Right ventricle myocardium superior (tissue), 1 donor: ENCODE measurements around the gene PAK1IP1. TPM values are rescaled to one million over a fixed set of nuclear protein-coding genes. Genes with fewer than 3 reads are reported as not detected.
"Not testable (repeated sequence)": the region's sequence is repeated elsewhere in the genome, so short reads cannot be mapped to it uniquely, and the experiment has no call there.

Experiments used
- ATAC-seq: fragments of 200-7000 bp; cut with Tn5 transposase; one replicate; pipeline ENCODE4 v1.9.1; 2020; ENCODE audit warnings: mild to moderate bottlenecking; ENCODE audit not compliant: poor library complexity
- DNase-seq: peaks from one replicate; pipeline ENCODE4 v3.0.0-alpha.2; 2020
- intact Hi-C: fragments of 100-400 bp; cut with DNase I; formaldehyde crosslinking; loops from one replicate; pipeline ENCODE4 v1.11.2; 2022
- total RNA-seq: library from RNA; stranded (reverse); fragmentation: NEBNext Ultra II Directional; extraction: Animal tissue kit (Norgen Biotek cat#: 25700); gene quantifications from one replicate; pipeline ENCODE4 v1.2.1, GENCODE V29; 2021
- donor health status: DM: no; HTN: yes; CAD: no; lungs with severe emphysema.

Gene PAK1IP1
- total RNA-seq, 1 donor from 2014 or later: 10.4 TPM

DNA sequence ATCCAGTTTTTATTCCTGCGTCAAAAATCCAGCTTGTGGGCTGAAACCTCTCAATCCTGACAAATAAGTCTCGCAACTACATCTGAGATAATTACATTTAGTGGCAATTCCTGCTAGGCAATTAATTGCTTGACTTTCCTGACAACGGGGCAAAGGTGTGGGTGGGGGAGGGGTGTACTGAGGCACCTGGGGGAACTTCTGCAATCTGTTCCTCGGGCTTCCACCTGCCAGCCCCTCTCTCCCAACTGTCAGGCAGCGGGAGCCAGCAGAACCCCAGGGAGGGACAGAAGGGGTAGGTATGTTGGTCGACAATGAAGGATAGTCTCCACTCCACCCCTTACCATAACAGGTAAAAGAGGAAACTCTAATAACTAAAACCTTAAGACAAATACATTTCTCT is 7.2 kb upstream of the PAK1IP1 start:
- DNase-seq (no peak), ATAC-seq (no peak)
- intact Hi-C loops: no loop called here

GRCh38 chr6:10690651-10691445 is 3.9 kb upstream of the PAK1IP1 start:
- DNase-seq (no peak), ATAC-seq (no peak)
- intact Hi-C loops: no loop called here

DNA sequence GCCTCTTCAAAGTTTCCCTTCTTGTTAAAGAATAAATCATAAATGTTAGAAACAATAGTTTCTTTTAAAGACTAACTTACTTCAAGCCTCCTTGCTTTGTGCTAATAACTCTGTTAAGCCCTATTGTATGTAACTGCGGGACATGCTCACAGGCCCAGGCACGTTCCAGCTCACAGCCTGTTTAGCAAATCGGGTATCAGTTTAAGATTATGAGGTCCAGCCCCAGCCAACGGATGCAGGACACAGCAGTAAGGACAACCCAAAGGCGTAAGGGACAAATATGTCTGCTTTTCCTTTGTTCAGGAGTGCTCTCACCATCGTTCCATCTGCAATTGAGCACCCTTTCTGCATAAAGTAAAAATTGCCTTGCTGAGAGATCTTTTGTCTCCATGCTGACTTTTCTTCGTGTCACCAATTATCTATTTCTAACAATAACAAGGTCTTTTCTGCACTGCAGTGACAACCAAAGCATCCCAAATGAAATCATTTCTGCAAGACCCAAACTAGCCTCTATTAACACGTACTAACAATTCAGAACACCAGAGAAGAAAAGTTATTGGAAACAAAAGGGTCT is 1.7 kb upstream of the PAK1IP1 start:
- ATAC-seq (no peak), DNase-seq (no peak)
- intact Hi-C loops: no loop called here

GRCh38 chr6:10695086-10695657 is 400 bp downstream of the PAK1IP1 start:
- no peak for DNase-seq
- ATAC-seq: no peak
- intact Hi-C loops: loop anchor here (2.0 kb wide), 1 partner anchor 184 kb away; no protein-coding TSS in a partner anchor

DNA sequence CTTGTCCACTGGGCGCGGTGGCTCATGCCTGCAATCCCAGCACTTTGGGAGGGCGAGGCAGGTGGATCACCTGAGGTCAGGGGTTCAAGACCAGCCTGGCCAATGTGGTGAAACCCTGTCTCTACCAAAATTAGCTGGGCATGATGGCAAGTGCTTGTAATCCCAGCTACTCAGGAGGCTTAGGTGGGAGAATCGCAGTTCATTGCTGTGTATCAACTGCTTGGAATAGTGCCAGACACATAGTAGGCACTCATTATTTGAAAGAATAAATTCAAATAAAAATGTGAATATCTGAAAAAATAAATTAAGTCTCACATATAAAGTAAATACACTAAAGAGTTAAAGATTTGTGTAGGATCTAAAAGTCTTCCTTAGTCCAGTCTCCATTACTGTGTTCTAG is 1.9 kb downstream of the PAK1IP1 start:
- intact Hi-C loops: no loop called here
- ATAC-seq (no peak), DNase-seq (no peak)

GRCh38 chr6:10713962-10714361 is 19.2 kb downstream of the PAK1IP1 start:
- intact Hi-C loops: no loop called here
- no peak for ATAC-seq
- no peak for DNase-seq

GRCh38 chr6:10719296-10719963 is 24.7 kb downstream of the PAK1IP1 start:
- intact Hi-C loops: no loop called here
- DNase-seq: no peak
- ATAC-seq: no peak

GRCh38 chr6:10719964-10720264 is 25.1 kb downstream of the PAK1IP1 start:
- intact Hi-C loops: no loop called here
- no peak for ATAC-seq

GRCh38 chr6:10720265-10720959 is 25.6 kb downstream of the PAK1IP1 start:
- intact Hi-C loops: no loop called here
- DNase-seq: peak; percentile 80

More at GRCh38 chr6:10719964-10720264, 25.1 kb downstream of the PAK1IP1 start:
- DNase-seq: peak; percentile 69

DNA sequence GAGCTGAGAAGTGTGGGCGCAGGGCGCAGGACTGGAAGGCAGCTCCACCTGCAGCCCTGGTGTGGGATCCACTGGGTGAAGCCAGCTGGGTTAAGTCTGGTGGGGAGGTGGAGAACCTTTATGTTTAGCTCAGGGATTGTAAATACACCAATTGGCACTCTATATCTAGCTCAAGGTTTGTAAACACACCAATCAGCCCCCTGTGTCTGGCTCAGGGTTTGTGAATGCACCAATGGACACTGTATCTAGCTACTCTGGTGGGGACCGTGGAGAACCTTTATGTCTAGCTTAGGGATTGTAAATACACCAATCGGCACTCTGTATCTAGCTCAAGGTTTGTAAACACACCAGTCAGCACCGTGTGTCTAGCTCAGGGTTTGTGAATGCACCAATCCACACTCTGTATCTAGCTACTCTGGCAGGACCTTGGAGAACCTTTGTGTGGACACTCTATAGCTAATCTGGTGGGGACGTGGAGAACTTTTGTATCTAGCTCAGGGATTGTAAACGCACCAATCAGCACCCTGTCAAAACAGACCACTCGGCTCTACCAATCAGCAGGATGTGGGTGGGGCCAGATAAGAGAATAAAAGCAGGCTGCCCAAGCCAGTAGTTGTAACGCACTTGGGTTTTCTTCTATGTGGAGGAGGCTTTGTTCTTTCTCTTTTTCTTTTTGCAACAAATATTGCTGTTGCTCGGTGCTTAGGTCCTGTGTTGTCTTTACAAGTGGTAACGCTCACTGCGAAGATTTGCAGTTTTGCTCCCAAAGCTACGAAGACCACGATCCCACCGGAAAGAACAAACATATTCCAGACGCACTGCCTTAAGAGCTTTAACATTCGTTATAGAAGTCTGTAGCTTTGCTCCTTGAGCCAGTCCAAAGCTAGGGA is 26.4 kb downstream of the PAK1IP1 start:
- intact Hi-C loops, ATAC-seq: not testable (repeated sequence)

More at GRCh38 chr6:10720265-10720959, 25.6 kb downstream of the PAK1IP1 start:
- peak; percentile 9 for ATAC-seq

DNA sequence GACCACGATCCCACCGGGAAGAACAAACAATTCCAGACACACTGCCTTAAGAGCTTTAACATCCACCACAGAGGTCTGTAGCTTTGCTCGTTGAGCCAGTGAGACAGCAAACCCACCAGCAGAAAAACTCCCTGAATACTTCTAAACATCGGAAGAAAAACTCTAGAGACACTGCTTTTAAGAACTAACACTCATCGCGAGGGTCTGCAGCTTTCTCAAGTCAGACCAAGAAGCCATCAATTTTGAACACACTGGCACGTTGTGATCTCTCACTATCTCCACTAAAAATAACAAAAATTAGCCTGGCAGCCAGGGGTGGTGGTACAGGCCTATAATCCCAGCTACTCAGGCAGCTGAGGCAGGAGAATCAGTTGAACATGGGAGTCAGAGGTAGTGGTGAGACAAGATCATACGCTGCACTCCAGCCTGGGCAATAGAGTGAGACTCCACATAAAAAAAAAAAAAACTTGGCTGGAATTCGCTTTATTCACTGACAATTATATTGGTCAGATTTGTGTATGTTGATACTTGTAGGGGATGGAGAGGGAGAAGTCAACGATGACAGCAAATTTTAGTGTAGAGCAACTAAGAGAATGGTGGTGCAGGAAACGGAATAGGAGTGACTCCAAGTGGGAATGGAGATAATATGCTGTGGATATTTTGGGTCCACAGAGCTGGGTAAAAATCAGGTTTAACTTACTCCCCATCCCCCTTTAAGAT is 27.2 kb downstream of the PAK1IP1 start:
- ATAC-seq: no peak
- intact Hi-C loops: no loop called here
- DNase-seq: no peak

More for the DNA sequence above, 26.4 kb downstream of the PAK1IP1 start:
- not testable (repeated sequence) for DNase-seq

DNA sequence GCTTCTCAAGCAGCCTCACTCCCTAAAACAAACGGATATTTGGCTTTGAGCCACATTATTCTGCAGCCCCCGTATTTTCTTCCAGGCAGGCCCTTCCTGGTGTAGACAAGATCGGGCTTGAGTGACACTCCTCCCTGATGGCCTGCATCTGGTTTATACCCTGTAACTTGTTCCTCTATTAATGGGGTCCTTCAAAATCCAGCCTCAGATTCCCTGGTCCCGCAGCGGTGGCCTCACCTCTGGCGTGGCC is 27.7 kb downstream of the PAK1IP1 start:
- intact Hi-C loops: no loop called here
- no peak for ATAC-seq
- no peak for DNase-seq

DNA sequence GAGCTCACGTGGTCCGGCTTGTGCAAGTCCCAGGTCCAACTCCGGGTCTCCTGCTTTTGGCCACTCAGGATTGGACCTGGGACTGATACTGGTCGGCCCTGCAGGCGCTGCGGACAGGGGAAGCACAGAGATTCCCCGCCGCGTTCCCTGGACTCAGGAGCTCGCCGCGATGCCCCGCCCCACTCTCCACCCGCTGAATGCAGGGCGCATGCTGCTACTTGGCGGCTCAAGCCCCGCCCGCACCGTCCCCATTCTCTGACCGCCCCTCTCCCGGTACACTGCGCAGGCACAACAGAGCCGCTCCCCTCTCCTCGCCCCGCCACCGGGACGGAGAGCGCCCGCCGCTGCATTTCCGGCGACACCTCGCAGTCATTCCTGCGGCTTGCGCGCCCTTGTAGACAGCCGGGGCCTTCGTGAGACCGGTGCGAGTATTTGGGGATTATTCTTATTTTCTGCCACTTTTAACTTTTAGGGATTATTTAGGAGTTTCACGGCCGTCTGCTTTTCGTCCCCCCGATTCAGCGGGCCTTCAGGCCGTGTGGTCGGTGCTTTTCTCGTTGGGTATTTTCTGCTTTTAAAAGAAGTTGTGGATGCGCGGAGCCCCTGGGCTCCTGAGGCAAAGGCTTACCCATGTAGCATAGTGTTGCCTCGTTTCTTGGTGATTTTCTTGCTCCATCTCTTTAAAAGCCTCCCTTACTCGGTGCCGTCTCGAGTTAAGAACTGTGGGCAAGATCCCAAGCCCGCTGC is 28.2 kb downstream of the PAK1IP1 start, which contains the start of gene TMEM14C:
Gene TMEM14C, plus strand, starts transcription at position 251 of the 747 bp plus-strand sequence. CDS start 1,544 bp downstream, outside the sequence.
- ATAC-seq: peak; percentile 99
- DNase-seq: peak; percentile 100
- intact Hi-C loops: no loop called here

GRCh38 chr6:10723567-10723881 is 28.8 kb downstream of the PAK1IP1 start:
- DNase-seq (no peak), ATAC-seq (peak; percentile 0)
- intact Hi-C loops: no loop called here

GRCh38 chr6:10725044-10725443 is 30.3 kb downstream of the PAK1IP1 start:
- DNase-seq (no peak), ATAC-seq (no peak)
- intact Hi-C loops: no loop called here

DNA sequence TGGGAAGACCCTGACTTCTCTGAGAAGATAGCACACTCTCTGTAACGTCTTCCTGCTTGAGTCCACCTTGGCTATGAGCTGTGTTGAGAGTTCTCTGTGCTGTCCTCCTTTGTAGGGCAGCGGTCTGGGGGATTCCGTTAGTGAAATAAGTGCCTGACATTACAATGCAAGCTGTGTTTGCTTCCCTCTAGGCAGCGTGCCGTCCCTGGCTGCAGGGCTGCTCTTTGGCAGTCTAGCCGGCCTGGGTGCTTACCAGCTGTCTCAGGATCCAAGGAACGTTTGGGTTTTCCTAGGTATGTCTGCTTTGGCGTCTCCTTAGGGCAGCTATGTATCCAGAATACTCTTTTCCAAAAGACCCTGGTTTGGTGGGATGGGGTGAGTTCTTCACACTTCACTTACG is 30.9 kb downstream of the PAK1IP1 start:
- DNase-seq (no peak), ATAC-seq (no peak)
- intact Hi-C loops: no loop called here

DNA sequence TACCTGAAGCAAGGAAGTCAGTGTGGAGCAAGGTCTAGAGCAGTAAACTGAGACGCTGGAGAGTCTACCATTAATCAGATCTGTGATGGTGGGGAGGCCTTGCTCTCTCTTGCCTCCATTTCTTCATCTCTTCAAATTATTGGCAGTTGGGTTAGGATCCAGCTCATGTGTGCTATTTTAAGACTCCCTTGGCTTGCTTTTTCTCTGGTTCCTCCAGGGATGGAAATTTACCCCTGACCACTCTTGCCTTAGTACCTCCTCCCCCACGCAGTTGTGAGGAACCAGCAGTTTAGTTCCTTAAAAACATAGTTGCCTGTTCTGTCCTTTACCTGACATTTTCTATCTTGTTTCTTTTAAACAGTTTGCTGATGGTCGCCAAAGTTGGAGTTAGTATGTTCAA is 35.5 kb downstream of the PAK1IP1 start:
- intact Hi-C loops: no loop called here
- peak; percentile 33 for ATAC-seq
- no peak for DNase-seq
